Astrocyte (in vitro differentiated cells and primary cell): ENCODE data around the gene PRPS1. TPM values are rescaled to one million over a fixed set of nuclear protein-coding genes. Genes with fewer than 3 reads are reported as not detected.

ENCODE experiments used
- DNase-seq: peaks from one replicate; pipeline ENCODE4 v3.0.0-alpha.2; 2010; ENCODE audit warnings: low read depth
- FAIRE-seq: peaks from 2 replicates; lab custom pipeline; 2011; peaks lifted over from hg19 to GRCh38; lab: Jason Lieb, UNC
- H2AFZ ChIP-seq: 2 replicates; pipeline ENCODE4 v1.6.0; 2012; ENCODE audit warnings: low read depth, low read length, inconsistent platforms
- H3K27ac ChIP-seq: 2 replicates; pipeline ENCODE4 v1.5.1; 2011; ENCODE audit warnings: low read depth, low read length, inconsistent platforms
- H3K27me3 ChIP-seq: 2 replicates; pipeline ENCODE4 v1.6.0; 2011; ENCODE audit warnings: low read length, inconsistent platforms; ENCODE audit not compliant: insufficient read depth
- H3K36me3 ChIP-seq: 2 replicates; pipeline ENCODE4 v1.5.1; 2011; ENCODE audit warnings: low read length, inconsistent platforms; ENCODE audit not compliant: insufficient read depth
- H3K4me1 ChIP-seq: 2 replicates; pipeline ENCODE4 v1.5.1; 2011; ENCODE audit warnings: low read length, inconsistent platforms; ENCODE audit not compliant: insufficient read depth
- H3K4me2 ChIP-seq: 2 replicates; pipeline ENCODE4 v1.6.0; 2012; ENCODE audit warnings: low read length, inconsistent platforms
- H3K4me3 ChIP-seq: 2 replicates; pipeline ENCODE4 v1.5.1; 2011; ENCODE audit warnings: low read depth, mild to moderate bottlenecking, low read length, inconsistent platforms; ENCODE audit not compliant: insufficient read depth
- H3K79me2 ChIP-seq: 2 replicates; pipeline ENCODE4 v1.6.0; 2012; ENCODE audit warnings: mild to moderate bottlenecking, low read length, inconsistent platforms; ENCODE audit not compliant: insufficient read depth
- H3K9ac ChIP-seq: 2 replicates; pipeline ENCODE4 v1.6.0; 2012; ENCODE audit warnings: mild to moderate bottlenecking, low read length, inconsistent platforms
- H3K9me3 ChIP-seq: 2 replicates; pipeline ENCODE4 v1.5.1; 2012; ENCODE audit warnings: low read depth, mild to moderate bottlenecking, low read length, inconsistent platforms; ENCODE audit not compliant: insufficient read depth
- H4K20me1 ChIP-seq: 2 replicates; pipeline ENCODE4 v1.6.0; 2012; ENCODE audit warnings: low read length, inconsistent platforms; ENCODE audit not compliant: insufficient read depth
- H3K27ac Mint-ChIP-seq: one replicate; pipeline ENCODE4 v1.8.0; 2021; ENCODE audit warnings: mild to moderate bottlenecking, mixed read lengths; ENCODE audit not compliant: unreplicated experiment
- H3K27me3 Mint-ChIP-seq: one replicate; pipeline ENCODE4 v1.8.0; 2021; ENCODE audit warnings: low read depth, mixed read lengths; ENCODE audit not compliant: unreplicated experiment
- H3K36me3 Mint-ChIP-seq: one replicate; pipeline ENCODE4 v1.8.0; 2021; ENCODE audit warnings: low read depth, mixed read lengths; ENCODE audit not compliant: unreplicated experiment
- H3K4me1 Mint-ChIP-seq: one replicate; pipeline ENCODE4 v1.8.0; 2021; ENCODE audit warnings: low read depth, mixed read lengths; ENCODE audit not compliant: unreplicated experiment
- H3K4me3 Mint-ChIP-seq: one replicate; pipeline ENCODE4 v1.8.0; 2021; ENCODE audit warnings: mild to moderate bottlenecking, moderate library complexity, mixed read lengths; ENCODE audit not compliant: unreplicated experiment
- H3K9me3 Mint-ChIP-seq: one replicate; pipeline ENCODE4 v1.8.0; 2021; ENCODE audit warnings: mild to moderate bottlenecking, mixed read lengths; ENCODE audit not compliant: unreplicated experiment
- CTCF ChIP-seq: IDR thresholded peaks from 2 replicates; pipeline ENCODE4 v1.5.1; 2011; ENCODE audit warnings: low read depth, mild to moderate bottlenecking, inconsistent platforms, low read length, moderate library complexity; ENCODE audit not compliant: insufficient read depth
- EZH2 ChIP-seq: IDR thresholded peaks from 2 replicates; pipeline ENCODE4 v1.6.1; 2012; ENCODE audit warnings: mild to moderate bottlenecking, low read length, inconsistent platforms; ENCODE audit not compliant: insufficient read depth
- total RNA-seq: library from RNA; stranded (reverse); gene quantifications from 2 replicates; pipeline ENCODE4 v1.2.1, GENCODE V29; 2021

The PRPS1 gene
- total RNA-seq, 1 donor from 2014 or later: 161 TPM

DNA sequence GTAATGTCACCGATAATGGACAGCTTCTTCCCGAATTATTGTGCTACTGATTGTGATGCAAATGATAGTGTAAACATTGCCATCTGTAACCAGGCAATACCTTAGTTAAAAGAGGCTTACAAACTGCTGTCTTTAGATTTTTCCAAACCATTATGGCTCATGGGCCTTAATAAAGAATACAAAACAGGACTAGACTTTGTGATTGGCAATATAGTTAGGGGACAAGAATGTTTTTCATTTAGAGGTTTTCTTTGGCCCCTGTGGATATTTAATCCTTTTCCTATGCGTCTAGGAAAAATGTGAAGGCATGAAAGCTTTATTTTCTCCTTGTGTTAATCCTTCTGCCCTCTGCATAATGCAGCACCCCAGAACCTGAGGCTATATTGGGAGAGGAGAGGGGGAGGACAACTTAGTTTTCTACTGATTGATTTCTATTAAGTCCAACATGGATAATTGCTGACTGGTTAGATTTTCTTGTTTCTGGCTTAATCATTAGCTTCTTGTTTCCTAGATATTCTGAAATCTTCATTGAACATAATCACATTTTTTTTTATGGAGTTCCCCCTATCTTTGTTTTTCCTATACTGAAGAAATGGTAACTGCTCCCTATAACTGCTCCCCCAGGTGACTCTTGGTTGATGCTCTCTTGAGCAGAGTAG is 1.9 kb downstream of the PRPS1 start:
- Histone ChIP-seq H3K79me2 (peaks cover 60% of the 10 kb centered on the region), H3K27ac (no peak overlapping the region), H2AFZ (no peak overlapping the region), H3K4me1 (no peaks in the 10 kb centered on the region), H4K20me1 (peaks cover 20% of the 10 kb centered on the region), H3K36me3 (no peaks in the 10 kb centered on the region), H3K4me3 (peak overlapping the region; percentile 92), H3K4me2 (peak overlapping the region; percentile 91), H3K27me3 (no peaks in the 10 kb centered on the region), H3K9ac (peak overlapping the region; percentile 96), H3K9me3 (no peaks in the 10 kb centered on the region)
- FAIRE-seq (peak; percentile 87), DNase-seq (no peak)
- peak overlapping the region; percentile 95 for H3K4me3 Mint-ChIP-seq
- peaks cover 2% of the 10 kb centered on the region for H3K36me3 Mint-ChIP-seq
- TF ChIP-seq CTCF (no peak), EZH2 (no peak)
- peak overlapping the region; percentile 4 for H3K27ac Mint-ChIP-seq
- no peaks in the 10 kb centered on the region for H3K9me3 Mint-ChIP-seq
- peaks cover 4% of the 10 kb centered on the region for H3K4me1 Mint-ChIP-seq
- H3K27me3 Mint-ChIP-seq: no peaks in the 10 kb centered on the region

GRCh38 chrX:107632346-107632745 is 4.0 kb downstream of the PRPS1 start:
- H3K9ac ChIP-seq: no peak overlapping the region
- peak; percentile 21 for DNase-seq
- no peak overlapping the region for H3K27ac Mint-ChIP-seq
- no peak overlapping the region for H3K4me3 ChIP-seq
- no peaks in the 10 kb centered on the region for H3K36me3 Mint-ChIP-seq
- no peak overlapping the region for H3K27ac ChIP-seq
- peaks cover 29% of the 10 kb centered on the region for H4K20me1 ChIP-seq
- peak; percentile 90 for FAIRE-seq
- H3K36me3 ChIP-seq: no peaks in the 10 kb centered on the region
- H3K27me3 ChIP-seq: no peaks in the 10 kb centered on the region
- H3K27me3 Mint-ChIP-seq: no peaks in the 10 kb centered on the region
- no peak overlapping the region for H2AFZ ChIP-seq
- H3K4me1 Mint-ChIP-seq: peaks cover 4% of the 10 kb centered on the region
- peaks cover 80% of the 10 kb centered on the region for H3K79me2 ChIP-seq
- H3K4me1 ChIP-seq: no peaks in the 10 kb centered on the region
- TF ChIP-seq CTCF: no peak
- TF ChIP-seq EZH2: no peak
- H3K9me3 ChIP-seq: no peaks in the 10 kb centered on the region
- H3K9me3 Mint-ChIP-seq: no peaks in the 10 kb centered on the region
- no peak overlapping the region for H3K4me3 Mint-ChIP-seq
- H3K4me2 ChIP-seq: peak overlapping the region; percentile 4

GRCh38 chrX:107646735-107647134 is 18.4 kb downstream of the PRPS1 start:
- no peaks in the 10 kb centered on the region for H3K9me3 Mint-ChIP-seq
- peaks cover 4% of the 10 kb centered on the region for H3K36me3 Mint-ChIP-seq
- Histone ChIP-seq H3K4me1 (no peaks in the 10 kb centered on the region), H3K9ac (no peak overlapping the region), H3K4me3 (no peak overlapping the region), H3K4me2 (no peak overlapping the region), H3K79me2 (no peaks in the 10 kb centered on the region), H3K27me3 (no peaks in the 10 kb centered on the region), H4K20me1 (peaks cover 5% of the 10 kb centered on the region), H3K9me3 (no peaks in the 10 kb centered on the region), H3K27ac (no peak overlapping the region), H3K36me3 (peaks cover 24% of the 10 kb centered on the region), H2AFZ (no peak overlapping the region)
- TF ChIP-seq CTCF (no peak), EZH2 (no peak)
- peaks cover 4% of the 10 kb centered on the region for H3K4me1 Mint-ChIP-seq
- no peak overlapping the region for H3K4me3 Mint-ChIP-seq
- H3K27ac Mint-ChIP-seq: no peak overlapping the region
- no peaks in the 10 kb centered on the region for H3K27me3 Mint-ChIP-seq
- peak; percentile 74 for FAIRE-seq
- DNase-seq: no peak
